ENCODE data around the gene EMCN.

DNA sequence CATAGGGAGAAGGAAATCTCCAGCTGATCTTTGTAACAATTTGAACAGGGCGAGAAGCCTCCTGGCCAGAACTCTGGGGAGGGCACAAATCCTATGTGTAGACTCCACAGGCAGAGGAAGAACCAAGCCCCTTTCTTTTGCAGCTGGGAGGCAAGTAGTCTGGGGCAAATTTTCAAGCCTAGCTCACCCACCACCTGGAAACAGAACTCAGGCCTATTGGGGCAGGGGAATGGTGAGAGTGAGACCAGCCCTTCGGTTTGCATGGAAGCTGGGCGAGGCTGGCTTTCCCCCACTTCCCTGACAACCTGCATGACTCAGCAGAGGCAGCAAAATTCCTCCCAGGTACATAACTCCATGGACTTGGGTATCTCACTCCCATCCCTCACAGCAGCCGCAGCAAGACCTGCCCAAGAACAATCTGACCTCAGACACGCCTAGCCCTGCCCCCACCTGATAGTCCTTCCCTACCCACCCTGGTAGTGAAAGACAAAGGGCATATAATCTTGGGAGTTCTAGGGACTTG lies 138.2 kb downstream of the EMCN start:
- TF ChIP-seq, protein P1, sequence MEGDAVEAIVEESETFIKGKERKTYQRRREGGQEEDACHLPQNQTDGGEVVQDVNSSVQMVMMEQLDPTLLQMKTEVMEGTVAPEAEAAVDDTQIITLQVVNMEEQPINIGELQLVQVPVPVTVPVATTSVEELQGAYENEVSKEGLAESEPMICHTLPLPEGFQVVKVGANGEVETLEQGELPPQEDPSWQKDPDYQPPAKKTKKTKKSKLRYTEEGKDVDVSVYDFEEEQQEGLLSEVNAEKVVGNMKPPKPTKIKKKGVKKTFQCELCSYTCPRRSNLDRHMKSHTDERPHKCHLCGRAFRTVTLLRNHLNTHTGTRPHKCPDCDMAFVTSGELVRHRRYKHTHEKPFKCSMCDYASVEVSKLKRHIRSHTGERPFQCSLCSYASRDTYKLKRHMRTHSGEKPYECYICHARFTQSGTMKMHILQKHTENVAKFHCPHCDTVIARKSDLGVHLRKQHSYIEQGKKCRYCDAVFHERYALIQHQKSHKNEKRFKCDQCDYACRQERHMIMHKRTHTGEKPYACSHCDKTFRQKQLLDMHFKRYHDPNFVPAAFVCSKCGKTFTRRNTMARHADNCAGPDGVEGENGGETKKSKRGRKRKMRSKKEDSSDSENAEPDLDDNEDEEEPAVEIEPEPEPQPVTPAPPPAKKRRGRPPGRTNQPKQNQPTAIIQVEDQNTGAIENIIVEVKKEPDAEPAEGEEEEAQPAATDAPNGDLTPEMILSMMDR (conservative IDR thresholded peaks at IDR 0.05; ENCODE audit: low read length) = no peak
- TF ChIP-seq EZH2phosphoT487 (IDR thresholded peaks at IDR 0.05; ENCODE audit: borderline replicate concordance) = no peak

Data from Loucy (cell line).